Ovary (tissue), 9 donors: ENCODE measurements around the gene ETS1. TPM values are rescaled to one million over a fixed set of nuclear protein-coding genes. Genes with fewer than 3 reads are reported as not detected.

Experiments used
- DNase-seq, 5 donors: peaks; one replicate each; pipeline ENCODE4 v3.0.0-alpha.2; 2019 to 2020
- H3K27ac ChIP-seq, 2 donors: fragments of 200-600 bp; one replicate each; pipeline versions ENCODE4 v1.5.1 to v1.8.0; 2019 to 2022
- H3K27me3 ChIP-seq: fragments of 200-600 bp; one replicate; pipeline ENCODE4 v1.8.0; 2022
- H3K36me3 ChIP-seq: fragments of 200-600 bp; sonication (generic); one replicate; pipeline ENCODE4 v1.5.1; 2019
- H3K4me1 ChIP-seq: one replicate; pipeline ENCODE4 v1.8.1; 2013; ENCODE audit warnings: mild to moderate bottlenecking, moderate library complexity; ENCODE audit not compliant: insufficient read depth
- H3K4me3 ChIP-seq: fragments of 200-600 bp; sonication (generic); one replicate; pipeline ENCODE4 v1.5.1; 2017
- H3K9me3 ChIP-seq, 2 donors: fragments of 200-600 bp in 1 of 2; sonication (generic) in 1 of 2; one replicate each; pipeline versions ENCODE4 v1.5.1 to v1.8.1; 2013 to 2019; ENCODE audit warnings: mild to moderate bottlenecking in 1 of 2, moderate library complexity in 1 of 2
- CTCF ChIP-seq, 3 donors: fragments of 450-650 bp in 2 of 3; fragments of 200-600 bp in 1 of 3; IDR thresholded peaks; one replicate each; pipeline versions ENCODE4 v1.5.1 to v1.8.0; 2016 to 2022; ENCODE audit warnings: antibody characterized with exemption in 3 of 3, mild to moderate bottlenecking in 1 of 3
- EP300 ChIP-seq: sonication (generic); formaldehyde crosslinking; IDR thresholded peaks from one replicate; pipeline ENCODE4 v1.6.1; 2017; ENCODE audit warnings: antibody characterized with exemption
- POLR2A ChIP-seq: fragments of 450-650 bp; IDR thresholded peaks from one replicate; pipeline ENCODE4 v1.6.1; 2017; ENCODE audit warnings: antibody characterized with exemption, mild to moderate bottlenecking, moderate library complexity
- WGBS, 3 donors: extraction: QIAGEN DNeasy Blood & Tissue Kit in 1 of 3; methylation state at CpG; one replicate each; pipeline versions ENCODE4 v1.1.5 to v1.1.7; 2013 to 2017; 5-methylcytosine and 5-hydroxymethylcytosine counted together
- intact Hi-C, 4 donors: fragments of 100-400 bp; cut with DNase I; formaldehyde crosslinking; loops; one replicate each; pipeline versions ENCODE4 v1.11.0 to v1.15.1; 2022 to 2023
- polyA plus RNA-seq, 2 donors: library from polyadenylated mRNA; stranded (reverse); fragments of 200-250 nt in 1 of 2; fragments of 350-450 nt in 1 of 2; fragmentation: Illumina TruSeq in 1 of 2; extraction: RNeasy Lipid Tissue Mini Kit (QIAGEN cat#74804) in 1 of 2; gene quantifications; one replicate each; pipeline ENCODE4 v1.2.3, GENCODE V29; 2013 to 2014
- total RNA-seq, 7 donors: library from RNA; depleted of rRNA in 2 of 7; stranded (reverse); fragments of >200 nt in 2 of 7; fragmentation: NEBNext Ultra II Directional in 3 of 7; extraction: Animal tissue kit (Norgen Biotek cat#: 25700) in 3 of 7; gene quantifications; one replicate each; pipeline versions ENCODE4 v1.1.0 to v1.2.4, GENCODE V29; 2016 to 2023
- donor health status: DM: no; HTN: no; CAD: no; lungs with moderate emphysema.
- donor health status: DM: no; HTN: no; CAD: no.
- donor health status: Bipolar disorder and iron deficiency.
- donor health status: DM: yes; HTN: yes; CAD: no.
- donor health status: DM: no; HTN: no; CAD: no.
- donor health status: DM: yes; HTN: yes; CAD: no.

ETS1 gene
- total and polyA plus RNA-seq, 9 donors = 24.4 to 68.0 (median 40.4) TPM

- intact Hi-C loops = no loop called here
- DNase-seq = no peak
- H3K27ac ChIP-seq = no peak overlapping the region
- WGBS, 3 donors = 89 to 91% (median 91%) methylated on average over 12 of the region's 12 CpGs
- peaks cover 23% of the 10 kb centered on the region for H3K4me1 ChIP-seq
- H3K27me3 ChIP-seq = no peaks in the 10 kb centered on the region
- H3K4me3 ChIP-seq = no peak overlapping the region
- H3K36me3 ChIP-seq = no peaks in the 10 kb centered on the region
- H3K9me3 ChIP-seq = no peaks in the 10 kb centered on the region
- TF ChIP-seq CTCF (IDR thresholded peaks at IDR 0.05) = no peak
- TF ChIP-seq EP300 = no peak
- TF ChIP-seq POLR2A = no peak
These were observed 81.8 kb downstream of the ETS1 start for GRCh38 chr11:128505449-128506065.

DNA sequence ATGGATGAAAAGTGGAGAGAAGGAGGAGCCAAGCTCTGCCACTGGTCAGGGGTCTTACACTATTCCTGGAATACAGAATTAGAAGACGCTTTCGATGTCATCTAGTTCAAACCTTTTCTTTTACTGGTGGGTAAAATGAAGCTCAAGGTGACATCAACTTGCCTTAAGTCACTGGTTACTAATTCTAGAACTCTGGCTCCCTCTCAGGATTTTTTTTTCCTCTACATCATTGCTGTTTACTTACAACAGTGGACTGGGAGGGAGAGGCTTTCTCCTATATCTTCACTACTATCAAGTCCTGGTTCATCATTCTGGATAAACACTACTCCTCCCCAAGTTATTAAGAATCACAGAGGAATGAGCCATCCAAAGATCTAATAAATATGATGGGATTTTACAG lies 82.9 kb downstream of the ETS1 start:
- WGBS, 3 donors = 92 to 97% (median 93%) methylated on average over 2 of the region's 2 CpGs
- Histone ChIP-seq H3K4me3 (no peak overlapping the region), H3K4me1 (peaks cover 25% of the 10 kb centered on the region), H3K27ac (no peak overlapping the region), H3K27me3 (no peaks in the 10 kb centered on the region), H3K36me3 (no peaks in the 10 kb centered on the region), H3K9me3 (no peaks in the 10 kb centered on the region)
- DNase-seq = no peak
- intact Hi-C loops = no loop called here
- TF ChIP-seq CTCF (IDR thresholded peaks at IDR 0.05) = no peak
- no peak for TF ChIP-seq POLR2A
- no peak for TF ChIP-seq EP300

GRCh38 chr11:128503245-128503991 lies 83.9 kb downstream of the ETS1 start:
- no peak for TF ChIP-seq EP300
- TF ChIP-seq CTCF (IDR thresholded peaks at IDR 0.05) = no peak
- no peak for TF ChIP-seq POLR2A
- no peaks in the 10 kb centered on the region for H3K27me3 ChIP-seq
- H3K4me1 ChIP-seq = peaks cover 28% of the 10 kb centered on the region
- 66 to 81% (median 74%) methylated on average over 8 of the region's 8 CpGs for WGBS, 3 donors
- intact Hi-C loops = no loop called here
- H3K36me3 ChIP-seq = no peaks in the 10 kb centered on the region
- no peak overlapping the region for H3K27ac ChIP-seq
- no peak overlapping the region for H3K4me3 ChIP-seq
- no peaks in the 10 kb centered on the region for H3K9me3 ChIP-seq
- no peak for DNase-seq

GRCh38 chr11:128502726-128503125 lies 84.6 kb downstream of the ETS1 start:
- no peak for DNase-seq
- Histone ChIP-seq H3K4me1 (peaks cover 31% of the 10 kb centered on the region), H3K27me3 (no peaks in the 10 kb centered on the region), H3K4me3 (no peak overlapping the region), H3K9me3 (no peaks in the 10 kb centered on the region), H3K36me3 (no peaks in the 10 kb centered on the region), H3K27ac (no peak overlapping the region)
- TF ChIP-seq CTCF (IDR thresholded peaks at IDR 0.05) = no peak
- TF ChIP-seq POLR2A = no peak
- no peak for TF ChIP-seq EP300
- intact Hi-C loops = no loop called here
- WGBS, 3 donors = 45 to 54% (median 52%) methylated on average over 4 of the region's 4 CpGs
